T-helper 1 cell treated with Interleukin-12 subunit alpha and Interleukin-12 subunit beta and Interleukin-4 antibody, amounts not matched to agents 30 ng/mL and 1 ng/mL, for 36 hours (primary cell): ENCODE results near the gene TNFAIP3. TPM values are rescaled to one million over a fixed set of nuclear protein-coding genes. Genes with fewer than 3 reads are reported as not detected.

ENCODE experiments used
- intact Hi-C: fragments of 100-400 bp; cut with micrococcal nuclease; formaldehyde crosslinking; loops from one replicate; pipeline ENCODE4 v1.15.1; 2024
- total RNA-seq: library from RNA; stranded (reverse); gene quantifications from 2 replicates; pipeline ENCODE4 v1.2.3, GENCODE V29; 2022

Gene TNFAIP3
- total RNA-seq, 1 donor from 2014 or later: 184 TPM

GRCh38 chr6:137894779-137895385, 27.8 kb downstream of the TNFAIP3 start:
- intact Hi-C loops: no loop called here

GRCh38 chr6:137896647-137897046, 29.6 kb downstream of the TNFAIP3 start:
- intact Hi-C loops: no loop called here

- intact Hi-C loops: no loop called here
These were observed 33.8 kb downstream of the TNFAIP3 start for GRCh38 chr6:137900815-137901214.

- intact Hi-C loops: no loop called here
These were observed 34.4 kb downstream of the TNFAIP3 start for GRCh38 chr6:137901454-137901853.

GRCh38 chr6:137902699-137903098, 35.6 kb downstream of the TNFAIP3 start:
- intact Hi-C loops: no loop called here

- intact Hi-C loops: no loop called here
These were observed 36.3 kb downstream of the TNFAIP3 start for GRCh38 chr6:137903274-137903932.

GRCh38 chr6:137903933-137904821, 37.1 kb downstream of the TNFAIP3 start:
- intact Hi-C loops: loop anchor here (1.0 kb wide), 2 partner anchors 31 to 71 kb away; no protein-coding TSS in a partner anchor

GRCh38 chr6:137904822-137905617, 38.0 kb downstream of the TNFAIP3 start:
- intact Hi-C loops: loop anchor here (1.0 kb wide), 4 partner anchors 22 to 70 kb away; no protein-coding TSS in a partner anchor

- intact Hi-C loops: no loop called here
These were observed 39.0 kb downstream of the TNFAIP3 start for GRCh38 chr6:137906020-137906472.

GRCh38 chr6:137907170-137907569, 40.1 kb downstream of the TNFAIP3 start:
- intact Hi-C loops: loop anchor here (1.0 kb wide), 2 partner anchors 20 to 199 kb away; no protein-coding TSS in a partner anchor

GRCh38 chr6:137909533-137909932, 42.5 kb downstream of the TNFAIP3 start:
- intact Hi-C loops: no loop called here

- intact Hi-C loops: no loop called here
These were observed 43.4 kb downstream of the TNFAIP3 start for GRCh38 chr6:137910424-137910834.

- intact Hi-C loops: no loop called here
These were observed 43.9 kb downstream of the TNFAIP3 start for GRCh38 chr6:137910843-137911456.

GRCh38 chr6:137911675-137912191, 44.7 kb downstream of the TNFAIP3 start:
- intact Hi-C loops: no loop called here

- intact Hi-C loops: no loop called here
These were observed 45.8 kb downstream of the TNFAIP3 start for GRCh38 chr6:137912813-137913212.

GRCh38 chr6:137913434-137913833, 46.4 kb downstream of the TNFAIP3 start:
- intact Hi-C loops: no loop called here

GRCh38 chr6:137913996-137914529, 47.0 kb downstream of the TNFAIP3 start:
- intact Hi-C loops: no loop called here

GRCh38 chr6:137914530-137915193, 47.6 kb downstream of the TNFAIP3 start:
- intact Hi-C loops: no loop called here

- intact Hi-C loops: no loop called here
These were observed 48.7 kb downstream of the TNFAIP3 start for GRCh38 chr6:137915790-137916189.
